Measurements from ENCODE around the gene SNX1.
A peak's percentile ranks its signal among the peaks of the same experiment; 100 is the strongest.
"Not testable (repeated sequence)": the region's sequence is repeated elsewhere in the genome, so short reads cannot be mapped to it uniquely, and the experiment has no call there.

Gene SNX1

DNA sequence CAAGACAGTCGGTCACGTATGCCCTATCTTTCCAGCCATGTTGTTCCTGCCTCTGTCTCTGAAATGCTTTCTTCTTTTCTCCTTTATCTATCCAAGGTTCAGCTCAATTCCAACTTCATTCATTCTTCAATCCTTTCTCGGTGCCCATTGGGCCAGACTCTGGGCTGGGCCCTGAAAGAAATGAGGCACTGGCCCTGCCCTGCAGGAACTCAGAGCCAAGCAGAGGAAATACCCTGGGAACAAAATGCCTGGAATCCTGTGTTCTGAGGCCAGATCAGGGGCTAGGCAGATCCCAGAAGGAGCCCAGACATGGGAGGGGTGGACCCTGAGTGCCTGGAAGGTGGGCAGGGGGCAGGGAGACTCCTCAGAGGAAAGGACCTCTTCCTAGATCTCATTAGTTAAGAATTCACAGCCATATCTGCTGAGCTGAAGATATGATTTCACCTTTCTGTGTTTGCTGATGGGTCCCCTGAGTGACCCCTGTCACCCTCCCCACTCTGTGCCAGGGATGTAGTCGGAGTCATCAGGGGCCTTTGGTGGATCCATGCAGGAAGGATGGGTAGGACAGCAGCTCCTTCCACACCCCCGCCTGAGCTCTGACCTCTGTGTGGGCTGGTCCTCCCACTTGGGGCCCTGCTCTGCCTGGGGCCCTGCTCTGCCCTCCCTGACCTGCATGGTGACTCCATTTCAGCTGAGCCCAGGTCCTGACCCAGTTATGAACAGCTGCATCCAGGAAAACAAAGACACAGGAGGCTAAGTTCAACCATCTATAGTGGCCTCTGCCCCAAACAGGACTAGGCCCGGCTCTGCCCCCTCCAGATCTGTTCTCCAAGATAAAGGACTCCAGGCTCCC is 44.1 kb upstream of the SNX1 start:
- peak; percentile 64 for DNase-seq (ENCODE audit: low spot score)
- peak overlapping the region in 1 of 2 donors; percentile 17 for H3K27ac ChIP-seq
- no peak for TF ChIP-seq CTCF (IDR thresholded peaks at IDR 0.05)
- no peak overlapping the region for H3K4me3 ChIP-seq

DNA sequence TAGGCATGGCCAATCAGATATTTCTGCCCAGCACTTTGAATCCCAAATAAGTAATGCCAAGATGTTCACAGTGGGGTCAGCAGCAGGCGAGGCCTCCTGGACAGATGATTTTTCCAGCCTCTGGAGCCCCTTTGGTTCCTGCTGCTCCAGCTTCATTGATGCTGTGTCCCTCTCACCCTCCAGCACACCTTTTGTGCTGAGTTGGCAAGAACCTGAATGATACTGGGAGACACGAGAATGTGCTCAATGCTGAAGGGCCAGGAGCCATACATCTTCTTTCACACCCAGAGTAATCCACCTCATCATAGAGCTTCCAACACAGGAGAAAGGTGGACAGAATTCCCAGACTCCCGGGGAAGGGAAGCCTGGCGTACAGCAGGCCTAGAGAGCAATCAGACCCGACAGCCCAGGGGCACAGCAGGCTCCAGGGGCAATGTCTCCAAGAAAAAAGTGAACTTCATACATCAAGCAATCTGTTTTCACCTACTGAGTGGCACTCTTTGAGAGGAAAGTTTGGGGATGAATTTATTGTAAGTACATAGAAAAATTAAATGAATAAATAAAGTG is 42.8 kb upstream of the SNX1 start:
- DNase-seq (ENCODE audit: low spot score): peak; percentile 56
- Histone ChIP-seq H3K4me3 (no peak overlapping the region), H3K27ac (no peak overlapping the region)
- TF ChIP-seq CTCF (IDR thresholded peaks at IDR 0.05): no peak

- not testable (repeated sequence) for H3K4me3 ChIP-seq; H3K27ac ChIP-seq; DNase-seq (ENCODE audit: low spot score)
Observed at GRCh38 chr15:64053674-64054073, 42.1 kb upstream of the SNX1 start.

- Histone ChIP-seq H3K27ac (no peak overlapping the region), H3K4me3 (no peak overlapping the region)
- no peak for DNase-seq (ENCODE audit: low spot score)
- TF ChIP-seq CTCF (IDR thresholded peaks at IDR 0.05): no peak
Observed at GRCh38 chr15:64058279-64058678, 37.5 kb upstream of the SNX1 start.

DNA sequence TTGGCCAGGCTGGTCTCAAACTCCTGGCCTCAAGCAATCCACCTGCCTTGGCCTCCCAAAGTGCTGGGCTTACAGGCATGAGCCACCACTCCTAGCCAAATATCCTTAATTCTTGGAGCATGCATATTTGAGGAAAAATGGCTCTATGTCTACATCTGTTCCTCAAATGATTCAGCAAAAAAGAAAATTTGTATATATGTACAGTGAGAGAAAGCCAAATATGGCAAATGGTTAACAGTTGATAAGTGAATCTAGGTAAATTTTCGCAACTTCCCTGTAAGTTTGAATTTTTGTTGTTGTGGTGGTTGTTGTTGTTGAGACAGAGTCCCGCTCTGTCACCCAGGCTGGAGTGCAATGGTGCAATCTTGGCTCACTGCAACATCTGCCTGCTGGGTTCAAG is 36.7 kb upstream of the SNX1 start:
- H3K27ac ChIP-seq; H3K4me3 ChIP-seq; DNase-seq (ENCODE audit: low spot score): not testable (repeated sequence)

GRCh38 chr15:64060716-64061115 is 35.1 kb upstream of the SNX1 start:
- Histone ChIP-seq H3K4me3 (no peak overlapping the region), H3K27ac (no peak overlapping the region)
- no peak for TF ChIP-seq CTCF (IDR thresholded peaks at IDR 0.05)
- DNase-seq (ENCODE audit: low spot score): no peak

DNA sequence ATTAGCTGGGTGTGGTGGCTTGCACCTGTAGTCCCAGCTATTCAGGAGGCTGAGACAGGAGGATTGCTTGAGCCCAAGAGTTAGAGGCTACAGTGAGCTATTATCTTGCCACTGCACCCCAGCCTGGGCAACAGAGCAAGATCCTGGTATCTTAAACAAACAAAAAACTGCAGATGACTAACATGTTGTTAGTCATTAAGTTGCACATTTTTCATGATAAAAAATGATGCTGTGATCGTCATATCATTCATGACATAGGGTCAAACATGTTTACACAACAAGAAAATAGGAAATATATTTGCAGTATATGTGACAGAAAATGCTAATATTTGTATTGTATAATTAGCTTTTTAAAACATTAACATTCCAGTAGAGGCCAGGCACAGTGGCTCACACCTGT is 29.3 kb upstream of the SNX1 start:
- Histone ChIP-seq H3K27ac (no peak overlapping the region), H3K4me3 (no peak overlapping the region)
- DNase-seq (ENCODE audit: low spot score): no peak
- TF ChIP-seq CTCF (IDR thresholded peaks at IDR 0.05): no peak

DNA sequence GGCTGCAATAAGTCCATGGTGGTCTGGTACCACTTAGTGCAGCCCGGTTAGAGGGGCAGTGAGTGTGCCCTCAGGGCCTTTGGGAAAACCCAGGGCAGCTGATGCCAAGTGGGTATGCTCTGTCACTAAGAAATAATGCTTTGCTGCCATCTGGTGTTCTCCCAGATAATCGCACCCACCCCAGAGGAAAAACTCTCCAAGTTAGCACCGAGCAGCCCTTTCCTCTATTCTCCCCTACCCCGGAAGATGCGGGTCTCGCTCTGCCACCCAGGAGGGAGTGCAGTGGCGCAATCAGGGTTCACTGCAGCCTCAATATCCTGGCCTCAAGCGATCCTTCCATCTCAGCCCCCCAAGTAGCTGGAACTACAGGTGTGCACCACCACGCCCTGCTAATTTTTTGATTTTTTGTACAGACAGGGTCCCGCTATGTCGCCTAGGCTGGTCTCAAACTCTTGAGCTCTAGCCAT is 28.2 kb upstream of the SNX1 start:
- no peak for DNase-seq (ENCODE audit: low spot score)

More for the DNA sequence above, 28.2 kb upstream of the SNX1 start:
- H3K27ac ChIP-seq: no peak overlapping the region
- no peak overlapping the region for H3K4me3 ChIP-seq
- TF ChIP-seq CTCF (IDR thresholded peaks at IDR 0.05): peak; percentile 92

All from coronary artery (tissue), 2 donors.